ENCODE measurements around the gene NSL1. TPM values are rescaled to one million over a fixed set of nuclear protein-coding genes. Genes with fewer than 3 reads are reported as not detected.
A peak's percentile ranks its signal among the peaks of the same experiment; 100 is the strongest.

Gene NSL1
- polyA plus RNA-seq, 3 donors, result 16.8 to 80.3 (median 62.3) TPM

GRCh38 chr1:212822956-212823355 is 31.4 kb upstream of the NSL1 start:
- Mint-ChIP-seq H3K4me1 (peaks cover 22% of the 10 kb centered on the region), H3K9me3 (peaks cover 26 to 43% (median 36%) of the 10 kb centered on the region in 7 donors), H3K4me3 (no peak overlapping the region), H3K27me3 (ENCODE audit: low read depth in 3 of 3) (peaks cover 0 to 2% (median 1%) of the 10 kb centered on the region in 3 donors), H3K27ac (no peak overlapping the region), H3K36me3 (peaks cover 2% of the 10 kb centered on the region in 2 donors)
- peaks cover 28 to 31% of the 10 kb centered on the region in 2 donors for H3K9me3 ChIP-seq (replicated peaks in 1 of 2; ENCODE audit: control insufficient read depth in 1 of 2, insufficient read depth in 1 of 2, low read length in 2 of 2)
- no peaks in the 10 kb centered on the region for H4K20me1 ChIP-seq (ENCODE audit: insufficient read depth, low read length)
- H3K9ac ChIP-seq (ENCODE audit: insufficient read depth, low read length, poor library complexity, severe bottlenecking), result no peak overlapping the region
- no peak overlapping the region for H3K4me2 ChIP-seq (replicated peaks; ENCODE audit: extremely low read depth, low read length, poor library complexity, severe bottlenecking)
- no peak overlapping the region for H3K4me3 ChIP-seq (replicated peaks in 1 of 3; ENCODE audit: low read depth in 2 of 3, low read length in 3 of 3)
- WGBS (ENCODE audit: insufficient coverage), result 100% methylated on average over 2 of the region's 3 CpGs
- H2AFZ ChIP-seq (ENCODE audit: insufficient read depth, low read depth, low read length, poor library complexity, severe bottlenecking), result no peak overlapping the region
- no peaks in the 10 kb centered on the region for H3K27me3 ChIP-seq (ENCODE audit: control insufficient read depth in 2 of 2, insufficient read depth in 2 of 2, low read length in 2 of 2)
- DNase-seq, result no peak
- no peak overlapping the region for H3K27ac ChIP-seq (ENCODE audit: low read depth in 1 of 2, low read length in 2 of 2)
- intact Hi-C loops (cut with micrococcal nuclease), result no loop called here
- no peak for TF ChIP-seq CTCF (IDR thresholded peaks at IDR 0.05)
- no peaks in the 10 kb centered on the region for H3K79me2 ChIP-seq (ENCODE audit: insufficient read depth, low read length)
- H3K4me1 ChIP-seq (ENCODE audit: control insufficient read depth in 1 of 2, insufficient read depth in 2 of 2, low read length in 2 of 2), result peaks cover 18 to 19% of the 10 kb centered on the region in 2 donors
- no peaks in the 10 kb centered on the region for H3K36me3 ChIP-seq (replicated peaks in 1 of 2; ENCODE audit: control insufficient read depth in 1 of 2, insufficient read depth in 2 of 2, low read length in 2 of 2)

GRCh38 chr1:212820969-212821368 is 29.4 kb upstream of the NSL1 start:
- WGBS (ENCODE audit: insufficient coverage), result no CpG with 5 or more reads among the region's 2 CpGs
- Mint-ChIP-seq H3K9me3 (peaks cover 17 to 28% (median 23%) of the 10 kb centered on the region in 7 donors), H3K27ac (peak overlapping the region in 1 of 7 donors; percentile 6), H3K27me3 (ENCODE audit: low read depth in 3 of 3) (peaks cover 0 to 1% (median 0%) of the 10 kb centered on the region in 3 donors), H3K36me3 (peaks cover 2 to 4% of the 10 kb centered on the region in 2 donors), H3K4me3 (no peak overlapping the region), H3K4me1 (peaks cover 22% of the 10 kb centered on the region)
- Histone ChIP-seq H4K20me1 (ENCODE audit: insufficient read depth, low read length) (no peaks in the 10 kb centered on the region), H3K4me3 (replicated peaks in 1 of 3; ENCODE audit: low read depth in 2 of 3, low read length in 3 of 3) (no peak overlapping the region), H3K27me3 (ENCODE audit: control insufficient read depth in 2 of 2, insufficient read depth in 2 of 2, low read length in 2 of 2) (no peaks in the 10 kb centered on the region), H3K4me2 (replicated peaks; ENCODE audit: extremely low read depth, low read length, poor library complexity, severe bottlenecking) (no peak overlapping the region), H3K79me2 (ENCODE audit: insufficient read depth, low read length) (no peaks in the 10 kb centered on the region), H3K9me3 (replicated peaks in 1 of 2; ENCODE audit: control insufficient read depth in 1 of 2, insufficient read depth in 1 of 2, low read length in 2 of 2) (peaks cover 23 to 24% of the 10 kb centered on the region in 2 donors), H3K4me1 (ENCODE audit: control insufficient read depth in 1 of 2, insufficient read depth in 2 of 2, low read length in 2 of 2) (peaks cover 18 to 19% of the 10 kb centered on the region in 2 donors), H3K9ac (ENCODE audit: insufficient read depth, low read length, poor library complexity, severe bottlenecking) (no peak overlapping the region), H3K27ac (ENCODE audit: low read depth in 1 of 2, low read length in 2 of 2) (no peak overlapping the region), H3K36me3 (replicated peaks in 1 of 2; ENCODE audit: control insufficient read depth in 1 of 2, insufficient read depth in 2 of 2, low read length in 2 of 2) (no peaks in the 10 kb centered on the region), H2AFZ (ENCODE audit: insufficient read depth, low read depth, low read length, poor library complexity, severe bottlenecking) (no peak overlapping the region)
- no peak for TF ChIP-seq CTCF (IDR thresholded peaks at IDR 0.05)
- intact Hi-C loops (cut with micrococcal nuclease), result no loop called here
- DNase-seq, result no peak
